Activated CD8-positive, alpha-beta memory T cell treated with anti-CD3 and anti-CD28 coated beads, Interleukin-2, amount 50 U/mL, for 1 hour (primary cell): ENCODE results near the gene PGAP1.

Experiments used
- DNase-seq: peaks from one replicate; pipeline ENCODE4 v3.0.0-alpha.2; 2020; ENCODE audit errors: extremely low read depth

PGAP1 gene

GRCh38 chr2:196899976-196900375 lies 26.5 kb downstream of the PGAP1 start:
- DNase-seq: no peak

- no peak for DNase-seq
Observed at GRCh38 chr2:196891136-196891535, 35.4 kb downstream of the PGAP1 start.

GRCh38 chr2:196887431-196887830 lies 39.1 kb downstream of the PGAP1 start:
- DNase-seq: no peak

- DNase-seq: no peak
Observed at GRCh38 chr2:196884368-196884767, 42.1 kb downstream of the PGAP1 start.

- DNase-seq: no peak
Observed at GRCh38 chr2:196876364-196876763, 50.1 kb downstream of the PGAP1 start.

GRCh38 chr2:196875414-196875813 lies 51.1 kb downstream of the PGAP1 start:
- no peak for DNase-seq

GRCh38 chr2:196873511-196873910 lies 53.0 kb downstream of the PGAP1 start:
- no peak for DNase-seq

- no peak for DNase-seq
Observed at GRCh38 chr2:196854629-196855028, 71.9 kb downstream of the PGAP1 start.

- no peak for DNase-seq
Observed at GRCh38 chr2:196853301-196854087, 73.0 kb downstream of the PGAP1 start.

- DNase-seq: no peak
Observed at GRCh38 chr2:196851088-196851487, 75.4 kb downstream of the PGAP1 start.

- DNase-seq: no peak
Observed at GRCh38 chr2:196849895-196850294, 76.6 kb downstream of the PGAP1 start.

GRCh38 chr2:196846295-196846694 lies 80.2 kb downstream of the PGAP1 start:
- DNase-seq: no peak

- no peak for DNase-seq
Observed at GRCh38 chr2:196845371-196845770, 81.1 kb downstream of the PGAP1 start.

GRCh38 chr2:196840171-196840570 lies 86.3 kb downstream of the PGAP1 start:
- DNase-seq: no peak

- no peak for DNase-seq
Observed at GRCh38 chr2:196839574-196839973, 86.9 kb downstream of the PGAP1 start.

GRCh38 chr2:196836440-196836839 lies 90.1 kb downstream of the PGAP1 start:
- no peak for DNase-seq

GRCh38 chr2:196830701-196831100 lies 95.8 kb downstream of the PGAP1 start:
- DNase-seq: no peak

- no peak for DNase-seq
Observed at GRCh38 chr2:196827356-196827755, 99.2 kb downstream of the PGAP1 start.

- DNase-seq: no peak
Observed at GRCh38 chr2:196823750-196824522, 102.6 kb downstream of the PGAP1 start.

GRCh38 chr2:196821195-196821594 lies 105.3 kb downstream of the PGAP1 start:
- no peak for DNase-seq

- no peak for DNase-seq
Observed at GRCh38 chr2:196809260-196809659, 117.2 kb downstream of the PGAP1 start, which contains the start of gene C2orf66. Gene C2orf66, minus strand, starts transcription at chr2:196809355. Its CDS starts 19 bp downstream, at chr2:196809336.

- DNase-seq: no peak
Observed at GRCh38 chr2:196808083-196808665, 118.3 kb downstream of the PGAP1 start.

- DNase-seq: no peak
Observed at GRCh38 chr2:196804381-196804780, 122.1 kb downstream of the PGAP1 start.
